ENCODE data around the gene RPL39L. TPM values are rescaled to one million over a fixed set of nuclear protein-coding genes. Genes with fewer than 3 reads are reported as not detected.

RPL39L gene
- total and polyA plus RNA-seq, 2 of the 13 experiments (the other 11 are each of a cell fraction or from before 2014, with no cell fraction given), result not detected

- TF ChIP-seq, protein P1, sequence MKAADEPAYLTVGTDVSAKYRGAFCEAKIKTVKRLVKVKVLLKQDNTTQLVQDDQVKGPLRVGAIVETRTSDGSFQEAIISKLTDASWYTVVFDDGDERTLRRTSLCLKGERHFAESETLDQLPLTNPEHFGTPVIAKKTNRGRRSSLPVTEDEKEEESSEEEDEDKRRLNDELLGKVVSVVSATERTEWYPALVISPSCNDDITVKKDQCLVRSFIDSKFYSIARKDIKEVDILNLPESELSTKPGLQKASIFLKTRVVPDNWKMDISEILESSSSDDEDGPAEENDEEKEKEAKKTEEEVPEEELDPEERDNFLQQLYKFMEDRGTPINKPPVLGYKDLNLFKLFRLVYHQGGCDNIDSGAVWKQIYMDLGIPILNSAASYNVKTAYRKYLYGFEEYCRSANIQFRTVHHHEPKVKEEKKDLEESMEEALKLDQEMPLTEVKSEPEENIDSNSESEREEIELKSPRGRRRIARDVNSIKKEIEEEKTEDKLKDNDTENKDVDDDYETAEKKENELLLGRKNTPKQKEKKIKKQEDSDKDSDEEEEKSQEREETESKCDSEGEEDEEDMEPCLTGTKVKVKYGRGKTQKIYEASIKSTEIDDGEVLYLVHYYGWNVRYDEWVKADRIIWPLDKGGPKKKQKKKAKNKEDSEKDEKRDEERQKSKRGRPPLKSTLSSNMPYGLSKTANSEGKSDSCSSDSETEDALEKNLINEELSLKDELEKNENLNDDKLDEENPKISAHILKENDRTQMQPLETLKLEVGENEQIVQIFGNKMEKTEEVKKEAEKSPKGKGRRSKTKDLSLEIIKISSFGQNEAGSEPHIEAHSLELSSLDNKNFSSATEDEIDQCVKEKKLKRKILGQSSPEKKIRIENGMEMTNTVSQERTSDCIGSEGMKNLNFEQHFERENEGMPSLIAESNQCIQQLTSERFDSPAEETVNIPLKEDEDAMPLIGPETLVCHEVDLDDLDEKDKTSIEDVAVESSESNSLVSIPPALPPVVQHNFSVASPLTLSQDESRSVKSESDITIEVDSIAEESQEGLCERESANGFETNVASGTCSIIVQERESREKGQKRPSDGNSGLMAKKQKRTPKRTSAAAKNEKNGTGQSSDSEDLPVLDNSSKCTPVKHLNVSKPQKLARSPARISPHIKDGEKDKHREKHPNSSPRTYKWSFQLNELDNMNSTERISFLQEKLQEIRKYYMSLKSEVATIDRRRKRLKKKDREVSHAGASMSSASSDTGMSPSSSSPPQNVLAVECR (CRISPR knock-in tag; IDR thresholded peaks at IDR 0.05; ENCODE audit: borderline replicate concordance), result 0 out of 2 replicates have a peak, but pooled peaks have one; percentile 13
- TF ChIP-seq, protein P2, sequence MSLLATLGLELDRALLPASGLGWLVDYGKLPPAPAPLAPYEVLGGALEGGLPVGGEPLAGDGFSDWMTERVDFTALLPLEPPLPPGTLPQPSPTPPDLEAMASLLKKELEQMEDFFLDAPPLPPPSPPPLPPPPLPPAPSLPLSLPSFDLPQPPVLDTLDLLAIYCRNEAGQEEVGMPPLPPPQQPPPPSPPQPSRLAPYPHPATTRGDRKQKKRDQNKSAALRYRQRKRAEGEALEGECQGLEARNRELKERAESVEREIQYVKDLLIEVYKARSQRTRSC (CRISPR knock-in tag; IDR thresholded peaks at IDR 0.05; ENCODE audit: low read depth), result no peak
- TF ChIP-seq SP5 (CRISPR knock-in tag; IDR thresholded peaks at IDR 0.05; ENCODE audit: borderline replicate concordance, low read depth) (peak; percentile 25; the same call in 1 of the 2 replicates), SMAD9 (CRISPR knock-in tag; IDR thresholded peaks at IDR 0.05) (no peak), ZNF598 (CRISPR knock-in tag; IDR thresholded peaks at IDR 0.05; ENCODE audit: borderline replicate concordance) (no peak), THAP11 (CRISPR knock-in tag; IDR thresholded peaks at IDR 0.05) (no peak), CBX5 (CRISPR knock-in tag; IDR thresholded peaks at IDR 0.05; ENCODE audit: borderline replicate concordance) (no peak), SMC3 (IDR thresholded peaks at IDR 0.05; ENCODE audit: low read length) (no peak), HDAC6 (IDR thresholded peaks at IDR 0.05; ENCODE audit: low read depth, low read length) (no peak), BCL6 (CRISPR knock-in tag; IDR thresholded peaks at IDR 0.05) (no peak), TEF (CRISPR knock-in tag; IDR thresholded peaks at IDR 0.05) (no peak), IKZF4 (CRISPR knock-in tag; IDR thresholded peaks at IDR 0.05; ENCODE audit: borderline replicate concordance, low read depth, not compliant biosample characterization) (no peak), POLR2G (IDR thresholded peaks at IDR 0.05; ENCODE audit: low read depth, low read length) (no peak), ZSCAN20 (CRISPR knock-in tag; IDR thresholded peaks at IDR 0.05; ENCODE audit: borderline replicate concordance) (no peak), GMEB2 (CRISPR knock-in tag; IDR thresholded peaks at IDR 0.05; ENCODE audit: low read depth) (no peak), ZNF713 (CRISPR knock-in tag; IDR thresholded peaks at IDR 0.05) (no peak), FOXA1 (IDR thresholded peaks at IDR 0.05) (no peak), FOXA1 (CRISPR knock-in tag; IDR thresholded peaks at IDR 0.05) (0 out of 2 replicates have a peak, but pooled peaks have one; percentile 25), ZNF350 (CRISPR knock-in tag; IDR thresholded peaks at IDR 0.05; ENCODE audit: borderline replicate concordance, low read depth) (no peak), ZNF607 (CRISPR knock-in tag; IDR thresholded peaks at IDR 0.05; ENCODE audit: borderline replicate concordance) (no peak)
- TF ChIP-seq, protein P3, sequence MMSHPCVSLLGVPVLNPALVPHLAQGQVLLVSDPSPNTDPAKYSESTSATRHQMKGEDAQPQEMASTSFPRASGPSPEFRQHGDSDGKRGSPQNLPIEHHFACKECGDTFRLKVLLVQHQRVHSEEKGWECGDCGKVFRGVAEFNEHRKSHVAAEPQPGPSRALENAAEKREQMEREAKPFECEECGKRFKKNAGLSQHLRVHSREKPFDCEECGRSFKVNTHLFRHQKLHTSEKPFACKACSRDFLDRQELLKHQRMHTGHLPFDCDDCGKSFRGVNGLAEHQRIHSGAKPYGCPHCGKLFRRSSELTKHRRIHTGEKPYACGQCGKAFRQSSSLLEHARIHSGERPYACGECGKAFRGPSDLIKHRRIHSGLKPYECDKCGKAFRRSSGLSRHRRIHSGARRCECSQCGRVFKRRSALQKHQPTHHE (CRISPR knock-in tag; IDR thresholded peaks at IDR 0.05; ENCODE audit: borderline replicate concordance), result no peak
These were observed 37.9 kb downstream of the RPL39L start (continued) for GRCh38 chr3:187101184-187102072.

Data from HepG2 (cell line).